Kidney epithelial cell (primary cell): Measurements from ENCODE around the gene SHISA3. TPM values are rescaled to one million over a fixed set of nuclear protein-coding genes. Genes with fewer than 3 reads are reported as not detected.
"Not testable (repeated sequence)": the region's sequence is repeated elsewhere in the genome, so short reads cannot be mapped to it uniquely, and the experiment has no call there.

ENCODE experiments used
- DNase-seq: peaks from one replicate; pipeline ENCODE4 v3.0.0-alpha.2; 2010; ENCODE audit warnings: low read depth
- H3K27me3 ChIP-seq: 2 replicates; pipeline ENCODE4 v1.6.0; 2011; ENCODE audit warnings: low read length; ENCODE audit not compliant: control insufficient read depth, insufficient read depth
- H3K36me3 ChIP-seq: 2 replicates; pipeline ENCODE4 v1.5.1; 2011; ENCODE audit warnings: low read length; ENCODE audit not compliant: control insufficient read depth, insufficient read depth
- H3K4me3 ChIP-seq: 2 replicates; pipeline ENCODE4 v1.5.1; 2011; ENCODE audit warnings: low read depth, mild to moderate bottlenecking, control low read depth, low read length
- total RNA-seq: library from RNA; depleted of rRNA; stranded (reverse); fragments of >200 nt; gene quantifications from 2 replicates; pipeline ENCODE4 v1.2.3, GENCODE V29; 2015
- TF ChIP-seq, protein P1 (sequence below): IDR thresholded peaks from 2 replicates; pipeline ENCODE4 v1.5.1; 2011; ENCODE audit warnings: mild to moderate bottlenecking, moderate library complexity, low read length, control low read depth, inconsistent platforms; ENCODE audit not compliant: insufficient read depth, poor library complexity, severe bottlenecking

Gene SHISA3
- total RNA-seq, 1 donor from 2014 or later: 0.38 TPM

DNA sequence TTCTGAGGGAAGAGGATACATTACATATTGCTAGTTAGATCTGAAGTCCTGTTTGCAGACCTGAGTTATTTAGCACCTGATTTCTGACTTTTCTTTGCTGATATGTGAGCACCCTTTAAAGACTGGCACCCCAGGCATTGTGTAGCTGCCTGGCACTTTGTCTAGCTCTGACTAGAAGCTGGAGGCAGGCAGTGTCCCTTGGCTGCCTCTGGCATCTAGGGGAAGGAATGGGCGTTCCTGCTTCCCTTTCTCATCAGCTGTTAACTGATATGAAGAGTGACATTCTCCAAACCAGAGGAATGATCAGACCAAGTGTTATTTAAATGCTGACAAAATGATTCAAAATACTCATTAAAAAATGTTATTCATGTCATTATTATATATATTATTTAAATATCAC, 30.3 kb upstream of the SHISA3 start:
- Histone ChIP-seq H3K36me3 (no peaks in the 10 kb centered on the region), H3K4me3 (no peak overlapping the region), H3K27me3 (no peaks in the 10 kb centered on the region)
- no peak for DNase-seq
- TF ChIP-seq, protein P1, sequence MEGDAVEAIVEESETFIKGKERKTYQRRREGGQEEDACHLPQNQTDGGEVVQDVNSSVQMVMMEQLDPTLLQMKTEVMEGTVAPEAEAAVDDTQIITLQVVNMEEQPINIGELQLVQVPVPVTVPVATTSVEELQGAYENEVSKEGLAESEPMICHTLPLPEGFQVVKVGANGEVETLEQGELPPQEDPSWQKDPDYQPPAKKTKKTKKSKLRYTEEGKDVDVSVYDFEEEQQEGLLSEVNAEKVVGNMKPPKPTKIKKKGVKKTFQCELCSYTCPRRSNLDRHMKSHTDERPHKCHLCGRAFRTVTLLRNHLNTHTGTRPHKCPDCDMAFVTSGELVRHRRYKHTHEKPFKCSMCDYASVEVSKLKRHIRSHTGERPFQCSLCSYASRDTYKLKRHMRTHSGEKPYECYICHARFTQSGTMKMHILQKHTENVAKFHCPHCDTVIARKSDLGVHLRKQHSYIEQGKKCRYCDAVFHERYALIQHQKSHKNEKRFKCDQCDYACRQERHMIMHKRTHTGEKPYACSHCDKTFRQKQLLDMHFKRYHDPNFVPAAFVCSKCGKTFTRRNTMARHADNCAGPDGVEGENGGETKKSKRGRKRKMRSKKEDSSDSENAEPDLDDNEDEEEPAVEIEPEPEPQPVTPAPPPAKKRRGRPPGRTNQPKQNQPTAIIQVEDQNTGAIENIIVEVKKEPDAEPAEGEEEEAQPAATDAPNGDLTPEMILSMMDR: no peak

DNA sequence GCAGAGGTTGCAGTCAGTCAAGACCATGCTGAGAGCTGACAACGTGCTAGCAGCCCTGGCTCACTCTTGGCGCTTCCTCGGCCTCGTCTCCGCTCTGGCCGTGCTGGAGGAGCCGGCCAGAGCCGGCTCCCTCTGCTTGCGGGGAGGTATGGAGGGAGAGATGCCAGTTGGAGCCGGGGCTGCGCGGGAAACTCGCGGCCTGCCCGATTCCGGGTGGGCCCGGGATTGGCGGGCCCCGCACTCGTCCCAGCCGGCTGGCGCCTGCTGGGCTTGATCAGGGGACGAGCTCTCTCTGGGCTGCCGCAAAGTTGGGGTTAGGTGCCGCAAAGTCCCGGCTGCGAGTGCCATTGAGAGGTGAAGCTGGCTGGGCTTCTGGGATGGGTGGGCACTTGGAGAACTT, 27.8 kb upstream of the SHISA3 start:
- no peaks in the 10 kb centered on the region for H3K36me3 ChIP-seq
- no peak for DNase-seq
- TF ChIP-seq, protein P1: no peak
- no peak overlapping the region for H3K4me3 ChIP-seq
- no peaks in the 10 kb centered on the region for H3K27me3 ChIP-seq

GRCh38 chr4:42371305-42372252, 25.7 kb upstream of the SHISA3 start:
- TF ChIP-seq, protein P1: peak; percentile 62
- Histone ChIP-seq H3K27me3 (no peaks in the 10 kb centered on the region), H3K4me3 (no peak overlapping the region), H3K36me3 (no peaks in the 10 kb centered on the region)
- peak; percentile 26 for DNase-seq

DNA sequence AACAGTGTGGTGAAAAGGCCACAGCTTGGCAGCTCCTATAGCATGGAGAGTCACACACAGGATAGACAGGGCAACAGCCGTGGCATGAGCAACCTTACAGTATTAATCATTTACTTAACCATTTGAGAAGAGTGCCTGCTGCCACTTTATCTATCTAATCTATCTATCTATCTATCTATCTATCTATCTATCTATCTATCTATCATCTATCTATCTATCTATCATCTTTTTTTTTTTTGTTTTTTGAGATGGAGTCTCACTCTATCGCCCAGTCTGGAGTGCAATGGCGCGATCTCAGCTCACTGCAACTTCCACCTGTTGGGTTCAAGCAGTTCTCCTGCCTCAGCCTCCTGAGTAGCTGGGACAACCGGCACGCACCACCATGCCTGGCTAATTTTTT, 25.0 kb upstream of the SHISA3 start:
- not testable (repeated sequence) for H3K36me3 ChIP-seq, H3K27me3 ChIP-seq, H3K4me3 ChIP-seq, DNase-seq

DNA sequence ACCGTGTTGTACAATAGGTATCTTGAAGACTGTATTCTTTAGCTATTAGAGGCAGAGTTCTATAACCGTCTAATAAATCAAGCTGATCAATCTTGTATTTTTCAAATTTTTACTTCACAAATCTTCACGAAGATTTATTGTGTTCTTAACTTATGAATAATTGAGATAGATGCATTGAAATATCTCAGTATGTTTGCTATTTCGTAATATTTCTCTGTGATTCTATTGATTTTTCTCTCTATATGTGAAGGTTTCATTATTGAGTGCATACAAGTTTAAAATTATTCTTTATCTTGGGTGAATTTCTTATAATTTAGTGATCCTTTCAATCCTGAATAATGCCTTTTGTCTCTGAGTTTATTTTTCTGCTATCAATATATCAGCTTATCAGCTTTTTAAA, 19.8 kb upstream of the SHISA3 start:
- DNase-seq: no peak
- TF ChIP-seq, protein P1: no peak
- Histone ChIP-seq H3K36me3 (no peaks in the 10 kb centered on the region), H3K27me3 (no peaks in the 10 kb centered on the region), H3K4me3 (no peak overlapping the region)

DNA sequence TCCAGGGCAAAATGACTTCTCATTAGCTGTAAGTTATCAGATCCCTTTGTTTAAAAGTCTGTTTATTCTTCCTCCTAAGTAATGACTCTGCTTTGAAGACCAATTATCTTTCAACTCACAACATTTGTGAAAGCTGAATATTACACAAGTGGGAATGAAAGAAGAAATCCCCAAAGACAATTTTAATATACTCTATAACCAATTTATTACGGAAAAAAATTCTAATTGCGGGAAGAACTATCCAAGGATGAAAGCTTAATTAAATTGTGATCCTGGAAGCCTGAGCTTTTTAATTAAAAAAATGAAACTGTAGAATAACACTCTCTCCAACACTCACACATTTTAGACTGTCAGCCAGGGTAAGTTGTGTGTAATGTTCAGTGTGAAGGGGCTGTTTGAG, 15.6 kb upstream of the SHISA3 start:
- TF ChIP-seq, protein P1: no peak
- H3K27me3 ChIP-seq: no peaks in the 10 kb centered on the region
- H3K36me3 ChIP-seq: no peaks in the 10 kb centered on the region
- no peak for DNase-seq
- H3K4me3 ChIP-seq: no peak overlapping the region
